ENCODE data around the gene KMO. TPM values are rescaled to one million over a fixed set of nuclear protein-coding genes. Genes with fewer than 3 reads are reported as not detected.

Gene KMO
- total and polyA plus RNA-seq, 5 donors from 2014 or later, result 0.03 to 2.2 TPM; not detected in 3

- Mint-ChIP-seq H3K27ac (no peak overlapping the region), H3K9me3 (peaks cover 0 to 1% (median 0%) of the 10 kb centered on the region in 7 donors), H3K4me3 (no peak overlapping the region), H3K27me3 (peaks cover 18% of the 10 kb centered on the region), H3K4me1 (no peaks in the 10 kb centered on the region), H3K36me3 (no peaks in the 10 kb centered on the region)
- no peak overlapping the region for H3K4me3 ChIP-seq (ENCODE audit: low read depth, low read length)
- H3K36me3 ChIP-seq (ENCODE audit: control insufficient read depth, insufficient read depth, low read length), result no peaks in the 10 kb centered on the region
- no peaks in the 10 kb centered on the region for H3K9me3 ChIP-seq (ENCODE audit: control insufficient read depth in 2 of 2, low read length in 2 of 2)
- DNase-seq (no peak), ATAC-seq (ENCODE audit: low read depth in 2 of 2) (no peak)
- H3K27me3 ChIP-seq (ENCODE audit: control insufficient read depth, insufficient read depth, low read length), result no peaks in the 10 kb centered on the region
- no peaks in the 10 kb centered on the region for H3K4me1 ChIP-seq (ENCODE audit: control insufficient read depth, insufficient read depth, low read length, poor library complexity, severe bottlenecking)
- H3K27ac ChIP-seq (ENCODE audit: insufficient read depth, low read length, poor library complexity, severe bottlenecking), result no peak overlapping the region
Observed at GRCh38 chr1:241560146-241560848, 28.1 kb downstream of the KMO start.

DNA sequence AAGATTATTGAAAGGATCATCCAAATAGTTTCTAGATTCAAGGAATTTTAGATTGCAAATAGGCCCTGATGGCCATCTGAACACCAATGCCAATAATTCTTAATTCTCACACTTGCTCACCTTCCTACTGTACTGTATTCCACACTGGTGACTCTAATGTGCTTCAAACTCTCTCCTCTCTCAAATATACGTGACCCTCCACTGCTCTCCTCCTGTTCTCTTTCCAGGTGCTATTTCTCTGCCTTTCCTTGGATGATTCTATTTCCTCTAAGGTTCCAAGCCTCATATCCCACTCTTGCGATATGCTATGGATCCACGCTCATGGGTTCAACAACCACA is 28.6 kb downstream of the KMO start:
- H3K9me3 Mint-ChIP-seq, result peaks cover 0 to 1% (median 0%) of the 10 kb centered on the region in 7 donors
- Histone ChIP-seq H3K27ac (ENCODE audit: insufficient read depth, low read length, poor library complexity, severe bottlenecking) (no peak overlapping the region), H3K4me1 (ENCODE audit: control insufficient read depth, insufficient read depth, low read length, poor library complexity, severe bottlenecking) (no peaks in the 10 kb centered on the region), H3K4me3 (ENCODE audit: low read depth, low read length) (no peak overlapping the region), H3K36me3 (ENCODE audit: control insufficient read depth, insufficient read depth, low read length) (no peaks in the 10 kb centered on the region), H3K9me3 (ENCODE audit: control insufficient read depth in 2 of 2, low read length in 2 of 2) (no peaks in the 10 kb centered on the region), H3K27me3 (ENCODE audit: control insufficient read depth, insufficient read depth, low read length) (no peaks in the 10 kb centered on the region)
- H3K27me3 Mint-ChIP-seq, result peaks cover 18% of the 10 kb centered on the region
- no peaks in the 10 kb centered on the region for H3K36me3 Mint-ChIP-seq
- ATAC-seq (ENCODE audit: low read depth in 2 of 2) (no peak), DNase-seq (no peak)
- H3K4me1 Mint-ChIP-seq, result no peaks in the 10 kb centered on the region
- H3K4me3 Mint-ChIP-seq, result no peak overlapping the region
- no peak overlapping the region for H3K27ac Mint-ChIP-seq

- H3K4me1 ChIP-seq (ENCODE audit: control insufficient read depth, insufficient read depth, low read length, poor library complexity, severe bottlenecking), result no peaks in the 10 kb centered on the region
- H3K4me3 Mint-ChIP-seq, result no peak overlapping the region
- no peaks in the 10 kb centered on the region for H3K9me3 ChIP-seq (ENCODE audit: control insufficient read depth in 2 of 2, low read length in 2 of 2)
- no peaks in the 10 kb centered on the region for H3K36me3 Mint-ChIP-seq
- H3K4me3 ChIP-seq (ENCODE audit: low read depth, low read length), result no peak overlapping the region
- H3K36me3 ChIP-seq (ENCODE audit: control insufficient read depth, insufficient read depth, low read length), result no peaks in the 10 kb centered on the region
- H3K9me3 Mint-ChIP-seq, result peaks cover 0 to 1% (median 0%) of the 10 kb centered on the region in 7 donors
- peaks cover 5% of the 10 kb centered on the region for H3K27me3 Mint-ChIP-seq
- no peak overlapping the region for H3K27ac ChIP-seq (ENCODE audit: insufficient read depth, low read length, poor library complexity, severe bottlenecking)
- DNase-seq (no peak), ATAC-seq (ENCODE audit: low read depth in 2 of 2) (no peak)
- peaks cover 6% of the 10 kb centered on the region for H3K27me3 ChIP-seq (ENCODE audit: control insufficient read depth, insufficient read depth, low read length)
- peaks cover 0 to 3% (median 0%) of the 10 kb centered on the region in 4 donors for H3K4me1 Mint-ChIP-seq
- no peak overlapping the region for H3K27ac Mint-ChIP-seq
Observed at GRCh38 chr1:241569848-241570247, 37.7 kb downstream of the KMO start.

DNA sequence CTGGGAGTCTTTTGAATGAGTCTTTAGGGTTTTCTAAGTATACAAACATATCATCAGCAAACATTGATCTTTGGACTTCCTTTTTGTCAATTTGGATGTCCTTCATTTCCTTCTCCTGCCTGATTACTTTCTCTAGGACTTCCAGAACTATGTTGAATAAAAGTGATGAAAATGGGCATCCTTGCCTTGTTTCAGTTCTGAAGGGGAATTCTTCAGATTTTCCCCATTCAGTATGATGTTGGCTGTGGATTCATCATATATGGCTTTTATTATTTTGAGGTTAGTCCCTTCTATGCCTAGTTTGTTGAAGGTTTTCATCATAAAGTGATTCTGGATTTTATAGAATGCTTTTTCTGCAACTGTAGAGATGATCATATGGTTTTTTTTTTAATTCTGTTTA is 42.0 kb downstream of the KMO start:
- H3K36me3 Mint-ChIP-seq, result no peaks in the 10 kb centered on the region
- H3K36me3 ChIP-seq (ENCODE audit: control insufficient read depth, insufficient read depth, low read length), result no peaks in the 10 kb centered on the region
- peaks cover 5% of the 10 kb centered on the region for H3K27me3 Mint-ChIP-seq
- no peak for ATAC-seq (ENCODE audit: low read depth in 2 of 2)
- peaks cover 6 to 9% of the 10 kb centered on the region in 2 experiments for H3K9me3 ChIP-seq (ENCODE audit: control insufficient read depth in 2 of 2, low read length in 2 of 2)
- peaks cover 0 to 18% (median 5%) of the 10 kb centered on the region in 7 donors for H3K9me3 Mint-ChIP-seq
- H3K4me1 ChIP-seq (ENCODE audit: control insufficient read depth, insufficient read depth, low read length, poor library complexity, severe bottlenecking), result no peaks in the 10 kb centered on the region
- DNase-seq, result no peak
- H3K27ac Mint-ChIP-seq, result no peak overlapping the region
- H3K4me3 Mint-ChIP-seq, result no peak overlapping the region
- no peak overlapping the region for H3K4me3 ChIP-seq (ENCODE audit: low read depth, low read length)
- peaks cover 0 to 3% (median 0%) of the 10 kb centered on the region in 4 donors for H3K4me1 Mint-ChIP-seq
- H3K27ac ChIP-seq (ENCODE audit: insufficient read depth, low read length, poor library complexity, severe bottlenecking), result no peak overlapping the region
- peaks cover 10% of the 10 kb centered on the region for H3K27me3 ChIP-seq (ENCODE audit: control insufficient read depth, insufficient read depth, low read length)

DNA sequence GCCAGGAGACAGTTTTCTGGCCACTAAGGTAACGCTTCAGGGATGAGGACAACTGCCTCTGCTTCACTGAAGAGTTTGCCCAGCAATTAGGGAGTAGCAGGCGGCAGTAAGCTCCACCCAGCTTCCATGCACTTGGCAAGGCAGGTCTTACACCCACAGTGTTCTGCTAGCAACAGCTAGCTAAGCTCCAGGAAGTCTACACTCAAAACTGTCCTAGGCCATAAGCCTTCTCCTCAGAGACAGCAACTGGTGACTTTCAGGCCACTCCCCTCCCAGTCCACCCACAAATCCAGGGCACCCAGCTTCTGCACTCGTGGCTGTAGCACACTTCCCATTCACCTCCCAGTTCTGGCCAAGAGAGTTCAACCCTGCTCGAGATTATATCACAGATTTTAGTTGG is 47.3 kb downstream of the KMO start:
- peaks cover 0 to 18% (median 5%) of the 10 kb centered on the region in 7 donors for H3K9me3 Mint-ChIP-seq
- Histone ChIP-seq H3K36me3 (ENCODE audit: control insufficient read depth, insufficient read depth, low read length) (no peaks in the 10 kb centered on the region), H3K9me3 (ENCODE audit: control insufficient read depth in 2 of 2, low read length in 2 of 2) (peaks cover 6 to 9% of the 10 kb centered on the region in 2 experiments), H3K27ac (ENCODE audit: insufficient read depth, low read length, poor library complexity, severe bottlenecking) (no peak overlapping the region), H3K27me3 (ENCODE audit: control insufficient read depth, insufficient read depth, low read length) (peaks cover 6% of the 10 kb centered on the region), H3K4me3 (ENCODE audit: low read depth, low read length) (no peak overlapping the region), H3K4me1 (ENCODE audit: control insufficient read depth, insufficient read depth, low read length, poor library complexity, severe bottlenecking) (no peaks in the 10 kb centered on the region)
- no peak overlapping the region for H3K27ac Mint-ChIP-seq
- H3K4me1 Mint-ChIP-seq, result no peaks in the 10 kb centered on the region
- DNase-seq (no peak), ATAC-seq (ENCODE audit: low read depth in 2 of 2) (no peak)
- H3K36me3 Mint-ChIP-seq, result no peaks in the 10 kb centered on the region
- no peaks in the 10 kb centered on the region for H3K27me3 Mint-ChIP-seq
- no peak overlapping the region for H3K4me3 Mint-ChIP-seq

- Mint-ChIP-seq H3K27ac (no peak overlapping the region), H3K27me3 (no peaks in the 10 kb centered on the region), H3K4me1 (no peaks in the 10 kb centered on the region), H3K36me3 (no peaks in the 10 kb centered on the region), H3K9me3 (peaks cover 0 to 2% (median 0%) of the 10 kb centered on the region in 7 donors), H3K4me3 (no peak overlapping the region)
- ATAC-seq (ENCODE audit: low read depth in 2 of 2) (no peak), DNase-seq (no peak)
- H3K4me1 ChIP-seq (ENCODE audit: control insufficient read depth, insufficient read depth, low read length, poor library complexity, severe bottlenecking), result no peaks in the 10 kb centered on the region
- H3K36me3 ChIP-seq (ENCODE audit: control insufficient read depth, insufficient read depth, low read length), result no peaks in the 10 kb centered on the region
- H3K27ac ChIP-seq (ENCODE audit: insufficient read depth, low read length, poor library complexity, severe bottlenecking), result no peak overlapping the region
- no peaks in the 10 kb centered on the region for H3K9me3 ChIP-seq (ENCODE audit: control insufficient read depth in 2 of 2, low read length in 2 of 2)
- no peak overlapping the region for H3K4me3 ChIP-seq (ENCODE audit: low read depth, low read length)
- H3K27me3 ChIP-seq (ENCODE audit: control insufficient read depth, insufficient read depth, low read length), result peaks cover 2% of the 10 kb centered on the region
Observed at GRCh38 chr1:241582921-241583321, 50.7 kb downstream of the KMO start.

DNA sequence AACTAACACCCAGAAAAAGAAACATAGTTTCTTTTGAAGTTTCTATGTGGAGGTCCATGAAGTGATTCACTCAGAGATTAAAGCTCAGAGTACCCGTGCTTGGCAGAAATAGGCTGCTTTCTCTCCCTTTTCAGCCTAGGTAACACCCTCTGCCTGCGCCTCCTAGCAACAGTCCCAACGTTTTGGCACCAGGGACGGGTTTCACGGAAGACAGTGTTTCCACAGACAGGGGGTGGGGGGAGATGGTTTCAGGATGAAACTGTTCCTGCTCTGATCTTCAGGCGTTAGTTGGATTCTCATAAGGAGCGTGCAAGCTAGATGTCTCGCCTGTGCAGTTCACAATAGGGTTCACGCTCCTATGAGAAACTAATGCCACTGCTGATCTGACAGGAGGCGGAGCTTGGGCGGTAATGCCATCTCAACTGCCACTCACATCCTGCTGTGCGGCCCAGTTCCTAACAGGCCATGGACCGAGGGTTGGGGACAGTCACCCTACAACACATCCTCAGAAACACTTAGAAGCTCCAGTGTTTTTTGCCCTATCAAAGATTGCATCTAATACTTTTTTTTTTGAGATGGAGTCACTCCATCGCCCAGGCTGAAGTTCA is 54.8 kb downstream of the KMO start:
- no peaks in the 10 kb centered on the region for H3K36me3 Mint-ChIP-seq
- H3K9me3 Mint-ChIP-seq, result no peaks in the 10 kb centered on the region
- H3K4me3 Mint-ChIP-seq, result no peak overlapping the region
- no peaks in the 10 kb centered on the region for H3K9me3 ChIP-seq (ENCODE audit: control insufficient read depth in 2 of 2, low read length in 2 of 2)
- ATAC-seq (ENCODE audit: low read depth in 2 of 2), result no peak
- H3K4me1 ChIP-seq (ENCODE audit: control insufficient read depth, insufficient read depth, low read length, poor library complexity, severe bottlenecking), result no peaks in the 10 kb centered on the region
- no peaks in the 10 kb centered on the region for H3K27me3 Mint-ChIP-seq
- no peak for DNase-seq
- no peak overlapping the region for H3K27ac ChIP-seq (ENCODE audit: insufficient read depth, low read length, poor library complexity, severe bottlenecking)
- H3K4me1 Mint-ChIP-seq, result no peaks in the 10 kb centered on the region
- no peak overlapping the region for H3K27ac Mint-ChIP-seq
- H3K4me3 ChIP-seq (ENCODE audit: low read depth, low read length), result no peak overlapping the region
- no peaks in the 10 kb centered on the region for H3K27me3 ChIP-seq (ENCODE audit: control insufficient read depth, insufficient read depth, low read length)
- H3K36me3 ChIP-seq (ENCODE audit: control insufficient read depth, insufficient read depth, low read length), result no peaks in the 10 kb centered on the region

DNA sequence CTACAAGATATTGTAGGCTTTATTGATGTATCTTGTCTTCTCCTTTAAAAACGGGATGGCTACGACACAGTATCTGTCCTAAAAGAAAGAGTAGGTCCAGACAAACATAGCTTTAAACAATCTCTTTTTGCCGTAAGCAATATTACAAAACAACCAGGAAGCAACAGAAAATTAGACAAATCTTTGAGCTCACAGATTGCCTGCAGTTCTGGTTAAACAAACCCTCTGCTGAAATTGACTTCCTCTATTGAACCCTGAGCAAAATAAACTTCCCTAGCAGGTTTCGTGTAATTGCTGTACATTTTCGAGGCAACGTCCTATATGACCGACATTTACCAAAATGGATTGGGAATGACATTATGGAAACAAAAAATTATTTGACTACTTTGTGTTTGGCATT is 57.3 kb downstream of the KMO start:
- Histone ChIP-seq H3K4me1 (ENCODE audit: control insufficient read depth, insufficient read depth, low read length, poor library complexity, severe bottlenecking) (no peaks in the 10 kb centered on the region), H3K9me3 (ENCODE audit: control insufficient read depth in 2 of 2, low read length in 2 of 2) (no peaks in the 10 kb centered on the region), H3K27ac (ENCODE audit: insufficient read depth, low read length, poor library complexity, severe bottlenecking) (no peak overlapping the region), H3K36me3 (ENCODE audit: control insufficient read depth, insufficient read depth, low read length) (no peaks in the 10 kb centered on the region), H3K27me3 (ENCODE audit: control insufficient read depth, insufficient read depth, low read length) (no peaks in the 10 kb centered on the region), H3K4me3 (ENCODE audit: low read depth, low read length) (no peak overlapping the region)
- H3K4me3 Mint-ChIP-seq, result no peak overlapping the region
- no peaks in the 10 kb centered on the region for H3K27me3 Mint-ChIP-seq
- peaks cover 2% of the 10 kb centered on the region for H3K36me3 Mint-ChIP-seq
- H3K9me3 Mint-ChIP-seq, result no peaks in the 10 kb centered on the region
- DNase-seq (no peak), ATAC-seq (ENCODE audit: low read depth in 2 of 2) (no peak)
- H3K27ac Mint-ChIP-seq, result no peak overlapping the region
- no peaks in the 10 kb centered on the region for H3K4me1 Mint-ChIP-seq

All from CD4-positive, CD25-positive, alpha-beta regulatory T cell (primary cell).